Central memory CD8-positive, alpha-beta T cell (primary cell): ENCODE measurements around the gene DNAH8.

Experiments
- ATAC-seq: fragments of 150-1000 bp; cut with Tn5 transposase; replicated peaks from 2 replicates; pipeline ENCODE4 v1.10.0; 2022; ENCODE audit warnings: mild to moderate bottlenecking, moderate FRiP score, moderate number of reproducible peaks; ENCODE audit not compliant: poor library complexity, severe bottlenecking; ENCODE audit errors: extremely low read depth
- DNase-seq, 2 donors: peaks; one replicate each; pipeline ENCODE4 v3.0.0; 2021; ENCODE audit warnings: low spot score in 2 of 2
- H3K27ac Mint-ChIP-seq: one replicate; pipeline ENCODE4 v1.8.0; 2022; ENCODE audit warnings: low read depth, mild to moderate bottlenecking, moderate library complexity, mixed read lengths
- H3K27me3 Mint-ChIP-seq: one replicate; pipeline ENCODE4 v1.8.0; 2022; ENCODE audit warnings: mixed read lengths
- H3K36me3 Mint-ChIP-seq: one replicate; pipeline ENCODE4 v1.8.0; 2022; ENCODE audit warnings: mild to moderate bottlenecking, moderate library complexity, mixed read lengths; ENCODE audit not compliant: insufficient read depth
- H3K4me1 Mint-ChIP-seq: one replicate; pipeline ENCODE4 v1.8.0; 2022; ENCODE audit warnings: mixed read lengths
- H3K4me3 Mint-ChIP-seq: one replicate; pipeline ENCODE4 v1.8.0; 2022; ENCODE audit warnings: mild to moderate bottlenecking, moderate library complexity, mixed read lengths
- H3K9me3 Mint-ChIP-seq: one replicate; pipeline ENCODE4 v1.8.0; 2022; ENCODE audit warnings: mixed read lengths

The DNAH8 gene

DNA sequence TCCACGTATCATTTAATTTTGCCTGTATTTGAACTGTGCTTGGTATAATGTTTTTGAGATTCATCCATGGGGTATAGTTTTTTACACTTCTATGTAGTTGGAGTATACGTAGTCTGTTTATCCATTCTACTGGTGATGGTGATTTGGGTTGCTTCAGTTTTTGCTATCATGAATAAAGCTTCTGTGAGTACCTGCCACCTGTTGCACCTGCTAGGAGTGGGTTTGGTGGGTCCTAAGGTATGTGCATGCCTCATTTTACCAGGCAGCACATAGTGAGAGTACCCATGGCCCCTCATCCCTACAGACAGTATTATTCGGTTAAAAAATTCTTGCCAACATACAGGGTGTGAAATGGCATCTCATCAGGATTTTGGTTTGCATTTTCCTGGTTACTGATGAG lies 92.9 kb downstream of the DNAH8 start:
- Mint-ChIP-seq H3K9me3 (no peaks in the 10 kb centered on the region), H3K36me3 (no peaks in the 10 kb centered on the region), H3K4me1 (peaks cover 8% of the 10 kb centered on the region), H3K4me3 (no peak overlapping the region), H3K27me3 (peaks cover 77% of the 10 kb centered on the region), H3K27ac (no peak overlapping the region)
- DNase-seq = no peak
- ATAC-seq = no peak

GRCh38 chr6:38813041-38813823 lies 98.1 kb downstream of the DNAH8 start:
- H3K27me3 Mint-ChIP-seq = peaks cover 91% of the 10 kb centered on the region
- H3K9me3 Mint-ChIP-seq = no peaks in the 10 kb centered on the region
- no peak overlapping the region for H3K4me3 Mint-ChIP-seq
- DNase-seq = no peak
- peaks cover 8% of the 10 kb centered on the region for H3K4me1 Mint-ChIP-seq
- H3K27ac Mint-ChIP-seq = no peak overlapping the region
- no peaks in the 10 kb centered on the region for H3K36me3 Mint-ChIP-seq
- ATAC-seq = no peak

GRCh38 chr6:38814761-38815160 lies 99.7 kb downstream of the DNAH8 start:
- H3K9me3 Mint-ChIP-seq = no peaks in the 10 kb centered on the region
- no peak overlapping the region for H3K27ac Mint-ChIP-seq
- H3K4me3 Mint-ChIP-seq = no peak overlapping the region
- ATAC-seq (no peak), DNase-seq (no peak)
- H3K4me1 Mint-ChIP-seq = peaks cover 8% of the 10 kb centered on the region
- H3K36me3 Mint-ChIP-seq = no peaks in the 10 kb centered on the region
- H3K27me3 Mint-ChIP-seq = peaks cover 95% of the 10 kb centered on the region

- Mint-ChIP-seq H3K9me3 (no peaks in the 10 kb centered on the region), H3K36me3 (no peaks in the 10 kb centered on the region), H3K4me3 (no peak overlapping the region), H3K27me3 (peaks cover 96% of the 10 kb centered on the region), H3K4me1 (peaks cover 8% of the 10 kb centered on the region), H3K27ac (no peak overlapping the region)
- DNase-seq = no peak
- no peak for ATAC-seq
These were observed 100.1 kb downstream of the DNAH8 start for GRCh38 chr6:38815250-38815649.

DNA sequence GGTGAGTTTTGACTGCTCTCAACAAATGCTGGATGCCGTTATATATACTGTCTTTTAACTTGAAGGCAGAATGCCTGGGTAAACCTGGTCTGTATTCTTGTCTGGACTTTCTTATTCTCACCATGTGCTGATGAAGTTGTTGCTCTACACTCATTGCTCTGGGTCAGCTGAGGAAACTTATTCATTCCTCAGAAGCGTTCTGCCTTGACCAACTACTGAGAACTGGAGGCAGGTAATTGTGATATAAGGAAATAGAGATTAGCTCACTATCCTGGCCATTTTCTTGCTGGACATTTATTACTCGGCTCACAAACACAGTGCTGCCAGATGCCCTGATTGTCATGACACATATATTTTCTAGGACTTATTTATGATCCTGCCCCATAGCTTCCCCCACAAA lies 103.6 kb downstream of the DNAH8 start:
- no peak for DNase-seq
- Mint-ChIP-seq H3K27me3 (peaks cover 93% of the 10 kb centered on the region), H3K4me3 (no peak overlapping the region), H3K36me3 (no peaks in the 10 kb centered on the region), H3K4me1 (no peaks in the 10 kb centered on the region), H3K27ac (no peak overlapping the region), H3K9me3 (no peaks in the 10 kb centered on the region)
- ATAC-seq = no peak

DNA sequence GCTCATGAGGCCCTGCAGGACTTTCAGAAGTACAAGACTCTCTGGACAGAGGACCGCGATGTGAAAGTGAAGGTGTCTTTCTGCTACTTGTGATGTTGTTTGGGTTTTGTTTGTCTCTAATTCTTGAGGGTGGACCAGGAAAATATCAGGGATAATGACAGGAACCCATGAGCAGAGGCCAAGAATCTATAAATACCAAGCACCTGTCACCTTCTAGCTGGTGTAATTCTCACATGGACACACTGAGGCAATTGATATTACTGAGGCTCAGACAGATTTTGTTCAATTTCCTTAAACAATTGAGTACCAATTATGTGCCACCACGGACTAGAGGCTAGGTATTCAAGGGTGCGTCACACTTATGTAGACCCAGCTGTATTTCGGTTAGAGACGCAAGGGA lies 107.9 kb downstream of the DNAH8 start:
- Mint-ChIP-seq H3K27ac (no peak overlapping the region), H3K27me3 (peaks cover 50% of the 10 kb centered on the region), H3K4me1 (no peaks in the 10 kb centered on the region), H3K9me3 (no peaks in the 10 kb centered on the region), H3K36me3 (no peaks in the 10 kb centered on the region), H3K4me3 (no peak overlapping the region)
- DNase-seq (no peak), ATAC-seq (no peak)

DNA sequence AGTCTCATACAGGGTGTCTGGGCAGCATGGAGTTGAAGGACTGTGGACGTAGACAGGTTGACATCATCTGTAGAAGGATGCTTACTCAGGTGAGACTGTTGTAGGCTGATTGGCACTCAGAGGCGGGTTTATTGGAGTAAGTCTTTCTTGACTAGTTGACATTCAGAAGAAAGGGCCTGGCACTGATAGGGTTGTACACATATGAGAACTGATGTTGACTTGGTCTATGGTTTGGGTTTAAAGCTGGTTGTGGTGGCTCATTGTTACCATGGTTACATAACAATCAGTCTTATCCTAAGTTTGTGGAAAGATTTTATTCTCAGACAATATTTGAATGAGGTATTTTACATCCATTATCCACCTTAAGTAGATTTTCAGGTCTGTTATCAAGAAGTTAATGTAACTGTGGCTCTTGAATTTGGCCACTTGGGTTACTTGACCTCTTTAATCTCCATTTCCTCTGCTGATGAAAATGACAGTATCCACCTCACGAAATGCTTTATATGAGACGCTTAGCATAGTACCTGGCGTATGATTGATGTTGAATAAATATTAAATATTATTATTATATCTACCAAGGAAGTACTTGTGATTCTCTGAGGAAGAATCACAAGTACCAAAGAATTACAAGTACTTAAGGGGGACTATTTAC lies 109.3 kb downstream of the DNAH8 start:
- H3K27ac Mint-ChIP-seq = no peak overlapping the region
- DNase-seq (no peak), ATAC-seq (no peak)
- no peak overlapping the region for H3K4me3 Mint-ChIP-seq
- no peaks in the 10 kb centered on the region for H3K36me3 Mint-ChIP-seq
- H3K9me3 Mint-ChIP-seq = no peaks in the 10 kb centered on the region
- H3K4me1 Mint-ChIP-seq = no peaks in the 10 kb centered on the region
- peaks cover 50% of the 10 kb centered on the region for H3K27me3 Mint-ChIP-seq

DNA sequence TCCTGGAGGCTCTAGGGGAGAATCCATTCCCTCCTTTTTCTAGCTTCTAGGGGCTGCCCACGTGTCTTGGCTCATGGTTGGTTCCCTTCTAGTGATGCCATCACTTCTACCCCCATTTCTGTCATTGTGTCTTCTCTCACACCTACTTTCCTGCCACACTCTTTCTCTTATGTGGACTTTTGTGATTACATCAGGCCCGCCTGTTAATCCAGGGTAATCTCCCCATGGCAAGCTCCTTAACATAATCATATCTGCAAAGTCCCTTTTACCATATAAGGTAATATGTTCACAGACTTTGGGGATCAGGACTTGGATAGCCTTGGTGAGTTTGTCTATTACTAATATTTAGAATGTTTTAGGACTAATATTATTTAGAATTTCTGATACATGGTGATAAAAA lies 111.9 kb downstream of the DNAH8 start:
- Mint-ChIP-seq H3K4me3 (no peak overlapping the region), H3K36me3 (no peaks in the 10 kb centered on the region), H3K9me3 (peaks cover 6% of the 10 kb centered on the region), H3K4me1 (no peaks in the 10 kb centered on the region), H3K27me3 (peaks cover 33% of the 10 kb centered on the region), H3K27ac (no peak overlapping the region)
- ATAC-seq (no peak), DNase-seq (no peak)

GRCh38 chr6:38831865-38832264 lies 116.8 kb downstream of the DNAH8 start:
- H3K27me3 Mint-ChIP-seq = peaks cover 24% of the 10 kb centered on the region
- H3K27ac Mint-ChIP-seq = no peak overlapping the region
- peaks cover 6% of the 10 kb centered on the region for H3K9me3 Mint-ChIP-seq
- H3K4me1 Mint-ChIP-seq = no peaks in the 10 kb centered on the region
- H3K36me3 Mint-ChIP-seq = no peaks in the 10 kb centered on the region
- DNase-seq (no peak), ATAC-seq (no peak)
- H3K4me3 Mint-ChIP-seq = no peak overlapping the region

- H3K27me3 Mint-ChIP-seq = peaks cover 21% of the 10 kb centered on the region
These were observed 118.2 kb downstream of the DNAH8 start for GRCh38 chr6:38833320-38833719.

GRCh38 chr6:38836585-38836984 lies 121.5 kb downstream of the DNAH8 start:
- no peak overlapping the region for H3K27ac Mint-ChIP-seq
- no peaks in the 10 kb centered on the region for H3K9me3 Mint-ChIP-seq
- H3K4me3 Mint-ChIP-seq = no peak overlapping the region
- DNase-seq (no peak), ATAC-seq (no peak)
- H3K4me1 Mint-ChIP-seq = no peaks in the 10 kb centered on the region
- H3K36me3 Mint-ChIP-seq = no peaks in the 10 kb centered on the region
- H3K27me3 Mint-ChIP-seq = no peaks in the 10 kb centered on the region

More at GRCh38 chr6:38833320-38833719, 118.2 kb downstream of the DNAH8 start:
- H3K4me3 Mint-ChIP-seq = no peak overlapping the region
- H3K36me3 Mint-ChIP-seq = no peaks in the 10 kb centered on the region
- H3K27ac Mint-ChIP-seq = no peak overlapping the region
- no peak for DNase-seq
- ATAC-seq = no peak
- peaks cover 6% of the 10 kb centered on the region for H3K9me3 Mint-ChIP-seq
- H3K4me1 Mint-ChIP-seq = no peaks in the 10 kb centered on the region

DNA sequence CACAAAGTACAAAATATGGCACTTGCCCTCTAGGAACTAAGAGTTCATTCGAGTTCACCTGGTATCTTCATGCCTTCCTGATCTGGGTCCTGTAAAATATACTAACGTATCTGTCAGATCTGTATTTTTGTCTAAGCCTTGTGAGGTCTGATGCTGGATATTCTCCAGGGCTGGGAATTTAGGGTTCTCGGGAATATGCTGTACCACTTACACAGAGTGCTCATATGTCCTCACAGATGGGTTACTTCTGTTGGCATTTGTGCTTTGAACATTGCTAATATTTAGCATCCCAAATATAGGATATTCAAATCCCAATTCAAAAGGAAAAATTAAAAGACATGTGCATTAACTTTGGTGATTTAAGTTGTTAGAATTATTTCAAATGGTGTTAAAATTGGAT lies 122.0 kb downstream of the DNAH8 start:
- DNase-seq (no peak), ATAC-seq (no peak)
- Mint-ChIP-seq H3K27ac (no peak overlapping the region), H3K36me3 (no peaks in the 10 kb centered on the region), H3K9me3 (no peaks in the 10 kb centered on the region), H3K27me3 (no peaks in the 10 kb centered on the region), H3K4me1 (no peaks in the 10 kb centered on the region), H3K4me3 (no peak overlapping the region)

DNA sequence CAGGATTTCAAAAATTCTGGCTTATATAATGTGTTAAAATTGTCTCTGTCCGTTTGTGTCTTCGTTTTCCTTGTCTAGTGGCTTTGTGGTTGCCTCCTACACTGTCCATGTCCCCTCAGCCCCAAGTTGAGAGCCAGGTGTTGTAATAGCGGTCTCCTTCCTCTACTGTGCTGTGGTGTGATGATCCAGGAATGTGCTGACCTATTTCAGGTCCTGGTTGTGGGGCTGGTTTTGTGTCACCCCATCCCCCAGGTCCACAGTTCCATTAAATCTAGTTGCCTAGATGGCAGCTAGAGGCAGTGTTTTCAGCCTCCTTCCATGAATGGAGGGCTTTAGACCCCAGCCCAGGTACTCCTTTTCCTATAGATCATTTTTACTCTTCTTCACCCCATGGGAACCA lies 128.7 kb downstream of the DNAH8 start:
- H3K27me3 Mint-ChIP-seq = no peaks in the 10 kb centered on the region
- H3K4me1 Mint-ChIP-seq = no peaks in the 10 kb centered on the region
- no peak for ATAC-seq
- H3K27ac Mint-ChIP-seq = no peak overlapping the region
- H3K9me3 Mint-ChIP-seq = no peaks in the 10 kb centered on the region
- no peaks in the 10 kb centered on the region for H3K36me3 Mint-ChIP-seq
- H3K4me3 Mint-ChIP-seq = no peak overlapping the region
- DNase-seq = no peak
